HG02763 (cell line): ENCODE results near the gene NDUFS7.

ENCODE experiments used
- ATAC-seq: cut with Tn5 transposase; IDR thresholded peaks from one replicate; pipeline ENCODE4 v1.9.1; 2021; ENCODE audit warnings: mild to moderate bottlenecking, moderate library complexity; ENCODE audit not compliant: unreplicated experiment

Gene NDUFS7

DNA sequence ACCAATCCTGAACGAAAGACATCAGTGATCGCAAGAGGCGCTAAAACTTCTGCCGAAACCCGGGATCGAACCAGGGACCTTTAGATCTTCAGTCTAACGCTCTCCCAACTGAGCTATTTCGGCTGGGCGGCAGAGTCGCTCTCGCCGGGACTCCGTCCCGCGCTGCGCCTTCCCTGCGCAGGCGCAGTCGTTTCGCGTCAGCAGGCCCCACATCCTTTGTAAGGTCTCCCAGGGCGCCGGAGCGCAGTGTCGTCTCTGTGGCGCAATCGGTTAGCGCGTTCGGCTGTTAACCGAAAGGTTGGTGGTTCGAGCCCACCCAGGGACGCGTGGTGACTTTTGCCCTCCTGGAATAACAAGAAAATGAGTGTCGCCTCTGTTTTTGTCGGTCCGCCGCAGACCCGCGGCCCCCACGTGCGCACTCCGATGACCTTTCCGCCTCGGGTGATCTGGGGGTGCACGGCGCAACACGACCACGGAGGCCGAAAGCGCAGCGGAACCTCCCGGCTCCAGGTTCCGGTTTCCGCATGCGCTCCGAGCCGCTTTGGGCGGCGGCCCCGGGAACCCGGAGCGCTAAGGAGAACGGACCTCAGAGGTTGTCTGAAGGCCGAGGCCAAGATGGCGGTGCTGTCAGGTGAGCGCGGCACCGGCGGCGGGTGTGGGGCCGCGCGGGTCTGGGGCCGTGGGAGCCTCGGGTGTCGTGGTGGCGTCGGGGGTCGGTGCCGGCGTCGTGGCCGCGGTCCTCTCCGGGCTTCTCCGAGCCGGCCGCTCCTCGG, at the start of gene NDUFS7:
TSS of gene NDUFS7 (plus strand) at position 596 of the 773 bp plus-strand sequence. CDS start at position 616, 20 bp downstream.
- ATAC-seq = peak; percentile 80

DNA sequence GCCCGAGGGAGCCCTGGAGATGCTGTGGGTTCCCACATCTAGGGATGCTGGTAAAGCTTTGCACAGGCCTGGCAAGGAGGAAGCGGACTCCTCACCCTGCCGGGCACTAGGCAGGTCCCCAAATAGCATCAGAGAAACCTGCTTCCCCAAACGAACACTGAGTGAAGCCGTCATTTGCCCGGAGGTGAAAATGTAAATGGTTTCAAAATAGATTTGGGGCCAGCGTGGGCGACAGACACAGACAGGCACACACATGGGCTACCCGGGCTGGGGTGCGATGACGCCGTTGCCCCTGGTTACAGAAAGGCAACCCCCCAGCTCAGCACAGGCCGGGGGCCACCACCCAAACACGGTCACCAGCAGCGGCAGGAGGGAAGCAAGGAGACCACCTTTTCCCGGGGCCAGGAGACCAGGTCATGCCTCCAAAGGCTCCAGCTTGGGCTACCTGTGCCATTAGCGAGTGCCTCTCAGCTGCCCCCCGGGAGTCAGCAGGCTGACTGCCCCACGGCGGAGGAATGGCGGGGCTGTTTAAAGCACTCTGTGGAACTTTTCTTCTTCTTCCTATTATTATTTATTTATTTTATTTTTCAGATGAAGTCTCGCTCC, 47.5 kb upstream of the NDUFS7 start:
- ATAC-seq = no peak

DNA sequence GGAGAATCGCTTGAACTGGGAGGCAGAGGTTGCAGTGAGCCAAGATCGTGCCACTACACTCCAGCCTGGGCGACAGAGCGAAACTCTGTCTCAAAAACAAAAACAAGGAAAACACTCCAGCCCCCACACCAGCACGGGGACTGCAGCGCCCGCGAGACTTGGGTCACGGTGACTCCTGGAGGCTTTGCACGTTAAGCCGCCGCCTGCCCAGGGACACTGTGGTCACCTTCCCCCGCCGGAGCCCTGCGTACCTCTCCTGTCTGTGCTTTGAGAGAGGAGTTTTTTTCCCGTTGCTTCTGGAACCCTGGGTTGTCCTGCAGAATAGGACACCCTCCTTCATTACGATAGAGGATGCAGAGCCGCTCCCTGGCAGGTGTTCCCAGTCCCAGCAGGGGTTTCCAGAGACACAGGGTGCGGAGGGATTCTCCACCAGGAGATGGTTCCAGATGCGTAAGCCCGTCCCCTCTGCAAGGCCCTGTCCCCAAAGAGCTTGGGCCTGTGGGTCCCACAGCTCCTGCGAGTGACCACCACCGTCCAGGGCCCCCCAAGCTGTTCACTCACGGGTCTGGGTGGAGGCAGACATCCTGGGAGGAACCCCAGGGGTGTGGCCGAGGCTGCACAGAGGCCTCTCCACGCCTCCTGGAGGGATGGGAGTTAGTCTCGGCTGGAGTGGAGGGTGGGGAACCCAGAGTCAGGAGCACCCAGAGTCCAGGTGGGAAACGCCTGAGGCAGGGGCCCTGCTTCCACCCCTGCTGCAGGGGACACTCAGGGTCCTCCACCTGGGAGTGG, 42.8 kb upstream of the NDUFS7 start:
- ATAC-seq = no peak

DNA sequence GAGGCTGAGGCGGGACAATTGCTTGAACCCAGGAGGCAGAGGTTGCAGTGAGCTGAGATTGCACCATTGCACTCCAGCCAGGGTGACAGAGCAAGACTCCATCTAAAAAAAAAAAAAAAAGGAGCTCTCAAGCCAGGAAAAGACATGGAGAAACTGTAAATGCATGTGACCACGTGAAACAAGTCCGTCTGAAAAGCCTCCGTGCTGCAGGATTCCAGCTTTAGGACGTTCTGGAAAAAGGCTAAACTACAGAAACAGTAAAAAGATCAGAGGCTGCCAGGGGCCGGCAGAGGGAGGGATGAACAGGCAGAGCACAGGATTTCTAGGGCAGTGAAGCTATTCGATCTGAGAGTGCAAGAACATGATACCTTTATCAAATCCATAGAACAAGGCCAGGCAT, 40.7 kb upstream of the NDUFS7 start:
- ATAC-seq = no peak

DNA sequence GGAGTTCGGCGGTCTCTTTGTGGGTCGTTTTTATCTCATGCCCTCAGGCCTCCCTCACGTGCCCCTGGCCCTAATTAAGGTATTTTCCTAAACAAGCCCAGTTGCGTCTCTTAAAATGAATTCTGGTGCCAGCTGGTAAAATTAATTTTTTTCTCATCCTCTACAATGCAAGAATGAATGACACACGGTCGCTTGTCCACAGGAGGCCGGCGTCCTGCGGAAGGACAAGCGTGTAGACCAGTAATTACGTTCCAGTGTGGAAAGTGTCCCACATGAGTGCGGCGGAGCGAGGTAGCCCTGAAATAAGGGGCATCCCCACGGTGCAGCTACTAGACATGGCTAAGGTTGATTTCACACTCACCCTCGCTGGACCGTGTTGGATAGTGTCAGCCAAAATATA, 34.5 kb upstream of the NDUFS7 start:
- no peak for ATAC-seq

DNA sequence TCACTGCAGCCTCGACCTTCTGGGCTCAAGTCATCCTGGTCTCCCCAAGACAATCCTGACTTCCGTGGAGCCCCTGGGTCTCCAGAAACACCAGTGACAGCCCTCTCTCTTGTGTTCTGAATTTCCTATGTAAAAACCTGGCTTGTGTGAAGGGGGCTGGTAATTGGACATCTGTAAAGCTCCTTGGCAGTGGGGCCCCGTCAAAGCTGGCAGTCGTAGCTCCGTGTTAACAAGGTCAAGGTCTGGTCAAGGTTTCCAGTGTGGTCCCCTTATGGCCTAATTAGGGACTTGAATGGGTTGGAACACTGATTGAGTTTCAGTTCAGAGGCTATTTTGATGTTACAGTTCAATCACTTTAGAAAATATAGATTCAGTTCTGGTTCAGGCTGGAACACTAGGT, 32.8 kb upstream of the NDUFS7 start:
- ATAC-seq = no peak

DNA sequence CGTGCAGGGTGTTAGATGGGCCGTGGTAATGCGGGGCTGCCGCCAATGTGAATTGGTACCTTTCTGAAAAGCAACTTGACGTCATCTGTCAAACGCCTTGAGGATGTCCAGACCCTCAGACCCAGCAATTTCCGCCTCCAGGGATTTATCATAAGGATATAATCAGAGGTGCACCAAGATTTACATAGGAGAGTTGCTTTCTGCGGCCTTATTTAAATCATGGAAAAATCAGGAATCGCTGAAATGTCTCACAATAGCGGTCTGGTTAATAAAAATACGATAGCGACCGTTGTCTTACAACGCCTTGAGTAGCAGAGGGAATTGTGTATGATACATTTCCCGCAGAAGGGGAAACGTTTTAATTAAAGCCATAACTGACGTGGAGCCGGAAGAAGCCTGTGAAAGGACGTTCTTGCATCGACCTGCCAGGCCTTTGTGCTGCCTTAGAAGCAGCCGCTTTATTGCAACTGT, 32.3 kb upstream of the NDUFS7 start:
- ATAC-seq = no peak

DNA sequence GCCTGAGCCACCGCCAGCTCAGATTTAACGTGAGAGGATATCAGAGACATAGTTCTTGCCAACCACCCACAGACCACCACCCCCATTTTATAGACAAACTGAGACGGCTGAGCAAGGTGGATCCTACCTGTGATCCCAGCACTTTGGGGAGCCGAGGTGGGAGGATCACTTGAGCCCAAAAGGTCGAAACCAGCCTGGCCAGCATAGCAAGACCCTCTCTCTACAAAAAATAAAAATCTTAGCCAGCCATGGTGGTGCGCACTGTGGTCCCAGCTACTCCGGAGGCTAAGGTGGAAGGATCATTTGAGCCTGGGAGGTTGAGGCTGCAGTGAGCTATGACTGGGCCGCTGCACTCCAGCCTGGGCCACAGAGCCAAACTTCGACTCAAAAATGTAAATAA, 30.6 kb upstream of the NDUFS7 start:
- no peak for ATAC-seq

DNA sequence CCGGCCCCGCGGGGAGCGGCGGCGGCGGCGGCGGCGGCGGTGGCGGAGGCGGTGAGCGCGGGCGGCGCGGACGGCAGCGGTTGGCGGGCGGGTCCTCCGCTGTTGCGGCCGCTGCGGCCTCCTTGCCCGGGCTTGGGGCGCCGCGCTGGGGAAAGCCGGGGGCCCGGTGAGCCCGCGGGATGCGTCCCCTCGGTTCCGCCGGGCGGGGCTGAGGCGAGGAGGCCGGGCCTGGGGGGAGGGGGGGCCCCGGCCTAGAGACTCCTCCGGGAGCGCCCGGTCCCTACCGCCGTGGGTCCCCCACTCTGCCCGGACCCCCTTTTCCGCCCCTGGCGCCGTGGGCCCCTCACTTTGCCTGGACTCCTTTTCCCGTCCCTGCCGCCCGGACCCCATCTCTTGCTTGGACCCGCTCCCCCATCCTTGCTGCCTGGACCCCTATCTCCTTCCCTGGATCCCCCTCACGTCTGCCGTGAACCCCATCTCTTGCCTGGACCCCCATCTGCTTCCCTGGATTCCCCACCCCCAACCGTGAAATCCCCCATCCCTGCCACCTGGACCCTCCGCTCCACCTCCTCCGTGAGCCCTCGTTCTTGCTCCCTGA, 28.6 kb upstream of the NDUFS7 start:
- ATAC-seq = peak; percentile 36

DNA sequence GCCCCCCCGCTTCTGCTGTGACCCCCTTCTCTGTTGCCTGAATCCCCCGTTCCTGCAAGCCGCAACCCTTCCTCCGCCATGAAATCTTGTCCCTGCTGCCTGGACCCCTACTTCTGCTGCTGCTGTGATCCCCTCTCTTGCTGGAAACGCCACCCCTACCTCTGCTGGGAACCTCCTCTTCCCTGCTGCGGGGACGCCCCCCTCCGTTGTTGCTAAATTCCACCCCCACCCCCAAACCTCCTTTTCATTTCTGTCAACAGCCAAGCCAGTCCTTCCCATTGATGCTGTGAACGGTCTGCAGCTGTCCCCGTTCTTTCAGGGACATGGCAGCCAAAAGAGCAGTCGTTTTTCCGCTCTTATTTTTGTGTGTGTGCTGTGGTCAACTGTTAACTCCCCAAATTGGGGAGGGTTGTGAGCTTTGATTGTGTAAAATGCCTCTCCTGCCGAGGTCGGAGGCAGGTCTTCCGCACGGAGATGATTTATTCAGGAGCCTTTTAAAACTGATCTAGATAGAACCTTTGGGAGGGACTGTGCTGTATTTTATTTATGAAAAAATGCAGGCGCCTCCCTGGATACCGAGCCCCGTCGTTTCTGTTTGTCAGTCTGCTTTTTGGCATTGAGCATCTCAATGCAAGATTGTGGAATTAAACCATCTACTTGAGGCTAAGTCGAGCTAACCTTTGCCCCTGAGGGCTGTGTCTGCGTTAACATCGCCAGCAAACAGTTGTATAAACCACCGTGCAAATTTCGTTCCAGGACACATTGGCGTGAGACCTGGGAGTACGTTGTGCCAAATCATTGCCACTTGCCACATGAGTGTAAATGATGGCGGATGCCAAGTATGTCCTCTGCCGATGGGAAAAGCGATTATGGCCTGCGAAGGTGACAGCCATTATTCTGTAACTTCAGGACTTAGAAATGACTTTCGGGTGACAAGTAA, 27.9 kb upstream of the NDUFS7 start:
- ATAC-seq = no peak

DNA sequence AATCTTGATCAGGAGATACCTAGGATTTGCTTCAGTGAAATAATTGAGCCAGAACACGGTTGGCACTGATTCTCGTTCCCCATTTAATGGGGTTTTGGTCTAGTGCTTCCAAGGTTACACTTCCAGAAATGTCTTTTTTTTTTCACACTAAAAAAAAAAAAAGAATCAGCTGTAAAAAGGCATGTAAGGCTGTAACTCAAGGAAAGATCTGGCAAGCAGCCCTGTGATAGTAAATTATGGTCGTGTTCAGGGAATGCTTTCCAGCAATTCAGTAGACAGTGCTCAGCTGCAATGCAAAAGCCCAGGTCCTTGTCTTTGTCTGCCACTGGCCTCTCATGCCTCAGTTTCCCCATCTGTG, 27.2 kb upstream of the NDUFS7 start:
- no peak for ATAC-seq

DNA sequence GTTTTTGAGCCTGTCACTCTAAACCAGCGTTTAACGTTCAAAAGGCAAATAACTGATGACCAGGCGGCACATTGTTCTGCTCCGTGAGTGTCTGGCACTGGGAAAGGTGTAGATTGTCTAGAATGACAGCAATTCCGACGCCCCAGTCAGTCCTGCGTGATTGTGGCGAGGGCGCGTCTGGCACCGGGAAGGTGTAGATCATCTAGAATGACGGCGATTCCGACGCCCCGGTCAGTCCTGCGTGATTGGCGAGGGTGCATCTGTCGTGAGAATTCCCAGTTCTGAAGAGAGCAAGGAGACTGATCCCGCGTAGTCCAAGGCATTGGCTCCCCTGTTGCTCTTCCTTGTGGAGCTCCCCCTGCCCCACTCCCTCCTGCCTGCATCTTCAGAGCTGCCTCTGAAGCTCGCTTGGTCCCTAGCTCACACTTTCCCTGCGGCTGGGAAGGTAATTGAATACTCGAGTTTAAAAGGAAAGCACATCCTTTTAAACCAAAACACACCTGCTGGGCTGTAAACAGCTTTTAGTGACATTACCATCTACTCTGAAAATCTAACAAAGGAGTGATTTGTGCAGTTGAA, 26.1 kb upstream of the NDUFS7 start:
- ATAC-seq = no peak

DNA sequence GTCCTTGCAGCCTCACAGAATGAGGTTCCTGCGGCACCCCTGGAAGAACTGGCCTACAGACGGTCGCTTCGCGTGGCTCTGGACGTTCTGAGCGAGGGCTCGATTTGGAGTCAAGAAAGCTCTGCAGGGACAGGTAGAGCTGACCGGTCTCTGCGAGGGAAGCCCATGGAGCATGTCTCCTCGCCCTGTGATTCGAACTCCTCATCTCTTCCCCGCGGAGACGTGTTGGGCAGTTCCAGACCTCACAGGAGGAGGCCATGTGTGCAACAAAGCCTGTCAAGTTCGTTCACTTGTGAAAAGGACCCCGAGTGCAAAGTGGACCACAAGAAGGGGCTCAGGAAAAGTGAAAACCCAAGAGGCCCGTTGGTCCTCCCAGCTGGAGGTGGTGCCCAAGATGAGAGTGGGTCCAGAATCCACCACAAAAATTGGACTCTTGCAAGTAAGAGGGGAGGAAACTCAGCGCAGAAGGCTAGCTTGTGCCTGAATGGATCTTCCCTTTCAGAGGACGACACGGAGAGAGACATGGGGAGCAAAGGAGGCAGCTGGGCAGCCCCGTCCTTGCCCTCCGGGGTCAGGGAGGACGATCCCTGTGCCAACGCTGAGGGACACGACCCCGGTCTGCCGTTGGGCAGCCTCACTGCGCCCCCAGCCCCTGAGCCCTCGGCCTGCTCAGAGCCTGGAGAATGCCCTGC, 23.4 kb upstream of the NDUFS7 start:
- ATAC-seq = no peak

DNA sequence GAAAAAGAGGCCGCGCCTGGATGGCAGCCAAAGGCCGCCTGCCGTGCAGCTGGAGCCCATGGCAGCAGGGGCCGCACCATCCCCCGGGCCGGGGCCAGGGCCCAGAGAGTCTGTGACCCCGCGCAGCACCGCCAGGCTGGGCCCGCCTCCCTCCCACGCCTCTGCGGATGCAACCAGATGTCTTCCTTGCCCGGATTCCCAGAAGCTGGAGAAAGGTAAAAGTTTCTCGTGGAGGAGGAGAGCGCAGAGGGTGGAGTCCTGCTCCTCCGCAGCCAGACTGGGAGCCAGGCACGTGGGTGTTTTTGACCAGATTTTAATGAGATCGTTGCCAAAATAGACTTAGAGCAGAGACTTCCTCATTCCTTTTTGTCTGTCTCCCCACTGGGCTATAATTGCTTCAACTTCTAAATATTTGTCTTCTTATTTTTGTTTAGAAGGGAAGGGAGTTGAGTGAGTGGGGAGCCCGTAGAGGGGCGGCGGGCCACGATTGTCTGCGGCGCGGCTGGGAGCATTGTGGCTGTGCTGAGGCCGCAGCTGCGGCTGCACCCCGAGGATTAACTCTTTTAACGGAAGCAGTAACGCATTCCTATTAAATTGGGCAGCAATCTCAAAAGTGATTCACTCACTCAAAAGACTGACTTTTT, 22.8 kb upstream of the NDUFS7 start:
- ATAC-seq = no peak

DNA sequence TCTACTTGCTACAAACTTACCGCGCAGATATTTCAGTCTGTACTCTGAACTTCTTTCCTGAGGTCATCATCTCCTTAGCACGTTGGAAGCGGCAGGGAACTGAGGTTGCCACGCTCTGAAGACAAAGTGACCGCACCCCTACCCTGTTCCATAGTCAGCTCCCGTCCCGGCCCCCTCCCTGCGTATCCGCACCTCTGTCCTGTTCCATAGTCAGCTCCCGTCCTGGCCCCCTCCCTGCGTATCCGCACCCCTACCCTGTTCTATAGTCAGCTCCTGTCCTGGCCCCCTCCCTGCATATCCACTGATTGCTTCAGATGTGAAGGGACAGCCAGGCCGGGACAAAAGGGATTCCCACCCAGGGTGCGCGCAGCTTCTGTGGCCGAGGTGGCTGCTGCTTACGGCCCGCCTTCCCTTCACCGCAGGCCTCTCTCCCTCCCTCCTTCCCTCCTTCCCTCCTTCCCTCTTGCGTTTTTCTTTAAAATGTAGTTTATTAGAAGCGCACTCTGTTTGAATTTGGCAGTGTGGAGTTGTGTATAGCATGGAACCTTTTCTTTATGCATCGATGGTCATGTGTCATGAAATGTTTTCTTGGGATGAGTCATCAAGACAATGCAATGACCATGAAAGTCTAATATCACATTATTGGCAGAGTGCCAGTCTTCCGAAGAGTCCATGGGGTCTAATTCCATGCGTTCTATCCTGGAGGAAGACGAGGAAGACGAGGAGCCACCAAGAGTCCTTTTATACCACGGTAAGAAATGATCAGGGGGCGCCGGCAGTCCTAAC, 21.9 kb upstream of the NDUFS7 start:
- no peak for ATAC-seq

DNA sequence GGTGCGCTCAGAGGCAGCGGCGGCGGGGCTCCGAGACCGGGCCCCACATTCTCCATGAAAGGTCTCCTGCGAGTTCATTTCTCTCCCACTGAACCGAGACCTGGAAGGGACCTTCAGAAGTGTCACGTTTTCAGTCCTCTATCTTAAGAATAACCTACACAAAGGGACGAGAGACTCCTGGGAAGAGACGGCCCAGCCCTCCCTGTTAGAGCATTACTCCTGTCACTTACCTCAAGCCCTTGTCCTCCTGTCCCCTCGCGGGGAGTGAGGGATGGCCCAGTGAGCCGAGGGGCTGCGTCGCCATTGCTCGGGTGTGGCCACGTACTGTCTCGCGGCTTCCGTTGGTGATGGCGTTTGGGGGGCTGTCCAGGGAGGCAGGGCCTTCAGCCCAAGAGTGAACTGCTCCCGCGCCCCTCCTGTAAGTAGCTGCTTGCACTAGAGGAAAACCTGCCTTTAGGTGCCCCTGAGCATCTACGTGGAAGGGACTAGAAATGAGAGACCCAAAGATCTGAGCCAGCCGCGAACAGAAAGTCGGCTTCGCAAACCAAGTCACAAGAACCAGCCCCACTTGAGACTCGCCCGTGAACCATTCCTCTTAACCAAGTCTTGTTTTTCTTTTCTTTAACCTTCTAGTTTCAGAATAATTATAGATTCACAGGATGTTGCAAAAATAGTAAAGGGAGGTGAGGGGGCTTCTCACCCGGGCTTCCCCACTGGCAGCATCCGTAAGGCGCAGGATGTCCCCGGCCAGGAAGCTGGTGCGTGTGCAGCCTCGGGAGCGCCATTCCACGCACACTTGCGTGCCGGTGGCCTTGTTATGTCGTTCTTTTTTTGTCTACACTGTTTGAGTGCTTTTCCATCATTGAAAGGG, 21.1 kb upstream of the NDUFS7 start:
- no peak for ATAC-seq

DNA sequence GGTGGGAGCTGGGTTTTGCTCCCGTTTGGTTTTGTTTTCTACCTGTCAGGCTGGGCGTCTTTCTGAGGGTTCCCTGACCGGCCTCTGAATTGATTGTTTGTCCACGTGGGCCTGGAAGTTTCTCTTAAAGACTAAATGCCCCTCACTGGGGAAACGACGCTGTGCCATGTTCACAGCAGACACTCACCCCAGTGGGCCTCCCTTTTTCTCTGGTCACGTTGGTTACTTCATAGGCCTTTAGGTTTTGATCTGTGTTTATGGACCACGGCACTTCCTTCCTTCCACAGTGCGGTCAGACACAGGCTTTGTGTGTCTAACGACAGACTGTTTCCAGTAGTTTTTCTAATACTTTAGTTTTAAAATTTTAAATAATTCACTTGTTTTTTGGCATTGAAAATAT, 20.1 kb upstream of the NDUFS7 start:
- ATAC-seq = no peak
